ENCODE results near the gene KRTAP3-1.
"Not testable (repeated sequence)": the region's sequence is repeated elsewhere in the genome, so short reads cannot be mapped to it uniquely, and the experiment has no call there.

DNA sequence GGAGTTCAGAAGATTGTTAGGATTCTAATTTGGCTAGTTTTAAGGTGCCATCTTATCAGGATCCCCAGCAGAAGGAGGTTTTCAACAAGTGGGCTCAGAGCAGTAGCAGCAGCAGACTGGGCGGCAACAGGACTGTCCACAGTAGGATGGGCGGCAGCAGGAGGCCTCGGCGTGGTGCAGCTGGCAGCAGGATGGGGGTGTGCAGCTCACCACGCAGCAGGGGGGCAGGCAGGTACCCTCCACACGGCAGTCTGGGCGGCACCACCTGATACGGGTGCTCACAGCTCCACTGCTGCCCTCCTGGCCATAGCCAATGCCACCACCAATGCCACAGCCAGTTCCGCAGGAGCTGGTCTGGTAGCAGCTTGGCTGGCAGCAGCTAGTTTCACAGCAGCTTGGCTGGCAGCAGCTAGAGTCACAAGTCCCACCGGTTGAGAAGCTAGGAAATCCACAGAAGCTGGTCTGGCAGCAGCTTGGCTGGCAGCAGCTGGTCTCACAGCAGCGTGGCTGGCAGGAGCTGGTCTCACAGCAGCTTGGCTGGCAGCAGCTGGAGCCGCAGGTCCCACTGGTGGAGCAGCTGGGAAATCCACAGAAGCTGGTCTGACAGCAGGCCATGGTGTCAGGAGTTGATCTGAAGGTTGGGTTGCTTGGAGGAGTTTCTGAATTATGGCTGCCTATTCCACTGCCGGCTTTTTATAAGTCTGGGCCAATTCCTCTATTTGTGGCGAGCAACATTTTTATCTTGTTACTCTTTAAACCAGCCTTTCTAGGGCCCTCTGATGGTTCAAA is 32.0 kb upstream of the KRTAP3-1 start, which contains the start of gene KRTAP1-1:
- TF ChIP-seq CTCF (conservative IDR thresholded peaks at IDR 0.05); ZFX (IDR thresholded peaks at IDR 0.05): not testable (repeated sequence)

All from C4-2B (cell line).